Activated B cell treated with CpG ODN at 0.5 μM for 24 hours (primary cell): Measurements from ENCODE around the gene SRSF2. TPM values are rescaled to one million over a fixed set of nuclear protein-coding genes. Genes with fewer than 3 reads are reported as not detected.

ENCODE experiments used
- ATAC-seq: fragments of 200-7000 bp; cut with Tn5 transposase; one replicate; pipeline ENCODE4 v1.10.0; 2021; ENCODE audit warnings: low read depth, mild to moderate bottlenecking, moderate library complexity
- CTCF ChIA-PET: fragments of 350-600 bp; sonication (Branson Sonifier 250); formaldehyde crosslinking; loops from one replicate; lab custom pipeline; 2021; ENCODE audit warnings: antibody characterized with exemption; lab: Charles Lee
- POLR2A ChIA-PET: fragments of 350-600 bp; sonication (Branson Sonifier 250); formaldehyde crosslinking; loops from one replicate; lab custom pipeline; 2021; ENCODE audit warnings: antibody characterized with exemption; lab: Charles Lee
- DNase-seq: peaks from one replicate; pipeline ENCODE4 v3.0.0; 2022
- H3K27ac Mint-ChIP-seq: one replicate; pipeline ENCODE4 v1.8.0; 2020; ENCODE audit warnings: mixed read lengths
- H3K27me3 Mint-ChIP-seq: one replicate; pipeline ENCODE4 v1.8.0; 2021; ENCODE audit warnings: mixed read lengths
- H3K36me3 Mint-ChIP-seq: one replicate; pipeline ENCODE4 v1.8.0; 2021; ENCODE audit warnings: low read depth, mixed read lengths
- H3K4me1 Mint-ChIP-seq: one replicate; pipeline ENCODE4 v1.8.0; 2021; ENCODE audit warnings: mixed read lengths
- H3K4me3 Mint-ChIP-seq: one replicate; pipeline ENCODE4 v1.8.0; 2020; ENCODE audit warnings: mild to moderate bottlenecking, mixed read lengths
- H3K9me3 Mint-ChIP-seq: one replicate; pipeline ENCODE4 v1.8.0; 2020; ENCODE audit warnings: mixed read lengths
- intact Hi-C: fragments of 100-400 bp; cut with micrococcal nuclease; formaldehyde crosslinking; loops from one replicate; pipeline ENCODE4 v1.15.1; 2024
- total RNA-seq: library from RNA; stranded (reverse); gene quantifications from 2 replicates; pipeline ENCODE4 v1.2.3, GENCODE V29; 2022
- TF ChIP-seq, protein P1 (sequence below): fragments of 200-600 bp; IDR thresholded peaks from one replicate; pipeline ENCODE4 v1.8.0; 2022; ENCODE audit warnings: antibody characterized with exemption, mild to moderate bottlenecking

SRSF2 gene
- total RNA-seq, 1 donor from 2014 or later, result 367 TPM

DNA sequence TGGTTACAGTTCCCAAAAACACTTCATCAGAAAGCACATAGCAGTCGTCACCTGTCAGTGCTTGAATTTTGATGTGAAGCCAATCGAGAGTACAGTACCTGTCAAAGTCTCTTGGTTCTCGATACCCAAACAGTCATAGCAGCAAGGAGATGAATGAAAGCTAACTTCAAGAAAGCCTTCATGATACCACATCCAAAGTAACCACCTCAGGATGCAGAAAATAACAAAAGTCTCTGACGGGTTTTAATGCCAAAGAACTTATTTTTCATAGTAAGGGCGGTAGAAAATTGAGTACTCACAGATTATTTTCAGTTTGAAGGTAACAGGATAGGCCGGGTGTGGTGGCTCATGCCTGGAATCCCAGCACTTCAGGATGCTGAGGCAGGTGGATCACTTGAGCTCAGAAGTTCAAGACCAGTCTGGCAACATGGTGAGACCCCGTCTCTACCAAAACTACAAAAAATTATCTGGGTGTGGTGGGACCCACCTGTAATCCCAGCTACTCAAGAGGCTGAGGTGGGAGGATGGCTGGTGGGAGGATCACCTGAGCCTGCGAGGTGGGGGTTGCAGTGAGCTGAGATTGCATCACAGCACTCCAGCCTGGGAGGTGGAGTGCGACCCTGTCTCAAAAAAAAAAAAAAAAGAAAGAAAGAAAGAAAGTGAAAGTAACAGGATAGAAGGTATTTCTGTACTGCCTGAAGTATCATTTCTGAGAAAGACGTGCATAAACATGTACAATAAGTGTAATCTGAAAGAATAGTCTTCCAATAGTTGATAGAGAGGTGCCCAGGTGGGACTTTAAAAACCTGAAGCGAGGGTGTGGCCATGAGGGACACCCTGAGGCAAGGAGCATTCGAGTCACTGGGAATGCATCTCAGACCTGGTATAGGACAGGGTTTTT, 16.2 kb upstream of the SRSF2 start:
- H3K9me3 Mint-ChIP-seq, result no peaks in the 10 kb centered on the region
- no peaks in the 10 kb centered on the region for H3K27me3 Mint-ChIP-seq
- H3K36me3 Mint-ChIP-seq, result peaks cover 35% of the 10 kb centered on the region
- DNase-seq (no peak), ATAC-seq (no peak)
- TF ChIP-seq, protein P1, sequence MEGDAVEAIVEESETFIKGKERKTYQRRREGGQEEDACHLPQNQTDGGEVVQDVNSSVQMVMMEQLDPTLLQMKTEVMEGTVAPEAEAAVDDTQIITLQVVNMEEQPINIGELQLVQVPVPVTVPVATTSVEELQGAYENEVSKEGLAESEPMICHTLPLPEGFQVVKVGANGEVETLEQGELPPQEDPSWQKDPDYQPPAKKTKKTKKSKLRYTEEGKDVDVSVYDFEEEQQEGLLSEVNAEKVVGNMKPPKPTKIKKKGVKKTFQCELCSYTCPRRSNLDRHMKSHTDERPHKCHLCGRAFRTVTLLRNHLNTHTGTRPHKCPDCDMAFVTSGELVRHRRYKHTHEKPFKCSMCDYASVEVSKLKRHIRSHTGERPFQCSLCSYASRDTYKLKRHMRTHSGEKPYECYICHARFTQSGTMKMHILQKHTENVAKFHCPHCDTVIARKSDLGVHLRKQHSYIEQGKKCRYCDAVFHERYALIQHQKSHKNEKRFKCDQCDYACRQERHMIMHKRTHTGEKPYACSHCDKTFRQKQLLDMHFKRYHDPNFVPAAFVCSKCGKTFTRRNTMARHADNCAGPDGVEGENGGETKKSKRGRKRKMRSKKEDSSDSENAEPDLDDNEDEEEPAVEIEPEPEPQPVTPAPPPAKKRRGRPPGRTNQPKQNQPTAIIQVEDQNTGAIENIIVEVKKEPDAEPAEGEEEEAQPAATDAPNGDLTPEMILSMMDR, result no peak
- no peak overlapping the region for H3K27ac Mint-ChIP-seq
- H3K4me1 Mint-ChIP-seq, result peaks cover 11% of the 10 kb centered on the region
- POLR2A ChIA-PET, result interaction anchor here (0.7 kb wide), 3 partner anchors 57 to 257 kb away, joined by 5 to 6 read pairs (median 6); no protein-coding TSS in a partner anchor
- H3K4me3 Mint-ChIP-seq, result no peak overlapping the region
- intact Hi-C loops, result no loop called here
- CTCF ChIA-PET, result no interaction called here

DNA sequence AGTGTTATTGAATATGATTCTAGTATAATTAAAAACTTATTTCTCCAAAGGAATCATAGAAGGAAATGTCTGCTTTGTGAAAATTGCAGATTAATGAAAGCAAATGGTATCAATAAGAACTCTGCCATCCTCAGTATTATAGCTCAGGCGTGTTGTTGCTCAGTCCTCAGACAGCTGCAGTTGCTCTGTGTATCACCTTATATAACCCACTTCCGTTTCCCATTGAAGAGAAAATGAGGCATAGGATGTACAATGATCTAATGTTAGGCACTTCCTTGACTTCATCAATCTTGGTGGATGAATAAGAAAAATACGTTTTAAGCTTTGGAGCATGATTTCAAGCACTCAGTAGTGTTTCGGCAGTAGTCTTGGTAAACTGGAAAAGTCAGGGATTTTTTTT, 14.9 kb upstream of the SRSF2 start:
- ChIA-PET POLR2A (interaction anchor here (0.7 to 1.1 kb wide), 2 partner anchors 15 to 80 kb away, joined by 4 to 6 read pairs; partner anchors contain the start of gene SRSF2), CTCF (no interaction called here)
- H3K9me3 Mint-ChIP-seq, result no peaks in the 10 kb centered on the region
- no peaks in the 10 kb centered on the region for H3K27me3 Mint-ChIP-seq
- ATAC-seq, result no peak
- H3K36me3 Mint-ChIP-seq, result peaks cover 31% of the 10 kb centered on the region
- H3K4me1 Mint-ChIP-seq, result peaks cover 11% of the 10 kb centered on the region
- TF ChIP-seq, protein P1, result no peak
- DNase-seq, result no peak
- H3K4me3 Mint-ChIP-seq, result no peak overlapping the region
- intact Hi-C loops, result no loop called here
- peak overlapping the region; percentile 15 for H3K27ac Mint-ChIP-seq

DNA sequence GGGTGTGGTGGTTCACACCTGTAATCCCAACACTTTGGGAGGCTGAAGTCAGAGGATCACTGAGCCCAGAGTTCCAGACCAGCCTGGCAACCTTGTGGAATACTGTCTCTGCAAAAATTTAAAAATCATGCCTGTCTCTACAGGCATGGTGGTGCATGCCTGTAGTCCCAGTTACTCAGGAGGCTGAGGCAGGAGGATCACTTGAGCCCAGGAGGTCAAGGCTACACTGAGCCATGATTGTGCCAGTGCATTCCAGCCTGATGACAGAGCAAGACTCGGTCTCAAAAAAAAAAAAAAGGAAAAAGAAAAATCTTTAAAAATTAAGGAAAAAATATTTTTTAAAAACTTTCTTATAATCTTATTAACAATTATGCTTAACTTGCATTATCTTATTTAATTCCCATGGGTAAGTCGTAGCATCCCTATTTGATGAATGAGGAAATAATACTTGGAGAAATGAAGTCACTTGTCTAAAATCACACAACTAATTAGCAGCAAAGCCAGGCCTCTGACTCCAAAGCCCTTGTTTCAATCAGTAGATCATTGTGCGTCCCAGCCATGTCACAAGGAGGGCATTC, 14.4 kb upstream of the SRSF2 start:
- ATAC-seq, result no peak
- Mint-ChIP-seq H3K27me3 (no peaks in the 10 kb centered on the region), H3K4me3 (no peak overlapping the region), H3K36me3 (peaks cover 31% of the 10 kb centered on the region), H3K9me3 (no peaks in the 10 kb centered on the region), H3K4me1 (peaks cover 11% of the 10 kb centered on the region), H3K27ac (no peak overlapping the region)
- no peak for DNase-seq
- POLR2A ChIA-PET, result interaction anchor here (1.1 kb wide), 1 partner anchor 15 kb away, joined by 4 read pairs; the partner anchor contains the start of gene SRSF2
- CTCF ChIA-PET, result no interaction called here
- TF ChIP-seq, protein P1, result no peak
- intact Hi-C loops, result no loop called here

DNA sequence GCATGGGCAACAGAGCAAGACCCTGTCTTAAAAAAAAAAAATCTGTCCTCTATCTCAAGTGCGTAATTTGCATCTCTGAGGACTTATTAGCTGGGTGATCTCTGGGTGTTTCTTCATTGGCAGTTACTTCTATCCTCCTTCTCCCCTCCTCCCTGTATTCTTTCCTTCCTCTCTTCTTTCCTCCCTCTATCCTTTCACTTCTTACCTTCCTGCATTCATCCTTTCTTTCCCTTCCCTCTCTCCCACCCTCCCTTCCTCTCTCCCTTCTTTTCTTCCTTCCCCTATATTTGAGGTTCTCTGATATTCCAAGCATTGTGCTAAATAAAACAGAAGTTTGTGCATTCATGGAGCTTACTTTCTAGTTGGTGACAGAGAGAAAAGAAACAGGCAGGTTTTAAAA, 11.5 kb upstream of the SRSF2 start:
- peaks cover 11% of the 10 kb centered on the region for H3K4me1 Mint-ChIP-seq
- H3K27ac Mint-ChIP-seq, result no peak overlapping the region
- H3K36me3 Mint-ChIP-seq, result peaks cover 54% of the 10 kb centered on the region
- ChIA-PET CTCF (no interaction called here), POLR2A (interaction anchor here (1.7 kb wide), 1 partner anchor 11 kb away, joined by 7 read pairs; the partner anchor contains the start of gene MFSD11)
- ATAC-seq, result no peak
- no peaks in the 10 kb centered on the region for H3K9me3 Mint-ChIP-seq
- intact Hi-C loops, result no loop called here
- H3K4me3 Mint-ChIP-seq, result no peak overlapping the region
- DNase-seq, result no peak
- no peaks in the 10 kb centered on the region for H3K27me3 Mint-ChIP-seq
- TF ChIP-seq, protein P1, result no peak
